Liver (tissue), 9 donors: Measurements from ENCODE around the gene SCEL. TPM values are rescaled to one million over a fixed set of nuclear protein-coding genes. Genes with fewer than 3 reads are reported as not detected.

Source experiments
- DNase-seq: peaks from one replicate; pipeline ENCODE4 v3.0.0-alpha.2; 2017; ENCODE audit warnings: low spot score
- H3K27ac ChIP-seq, 2 donors: one replicate each; pipeline ENCODE4 v1.7.0; 2013; ENCODE audit warnings: inconsistent platforms in 2 of 2, low read length in 2 of 2, control low read depth in 1 of 2, low read depth in 1 of 2, mild to moderate bottlenecking in 1 of 2
- H3K27me3 ChIP-seq, 4 donors: one replicate each; pipeline versions ENCODE4 v1.6.1 to v1.7.0; 2013; ENCODE audit warnings: low read length in 3 of 4, inconsistent platforms in 1 of 4, mild to moderate bottlenecking in 1 of 4, moderate library complexity in 1 of 4; ENCODE audit not compliant: control insufficient read depth in 4 of 4, insufficient read depth in 4 of 4
- H3K36me3 ChIP-seq, 4 donors: one replicate each; pipeline versions ENCODE4 v1.6.1 to v1.7.0; 2013; ENCODE audit warnings: low read length in 3 of 4, mild to moderate bottlenecking in 3 of 4, low read depth in 1 of 4, moderate library complexity in 1 of 4; ENCODE audit not compliant: control insufficient read depth in 4 of 4, insufficient read depth in 3 of 4
- H3K4me1 ChIP-seq, 4 donors: one replicate each; pipeline versions ENCODE4 v1.6.1 to v1.7.0; 2013; ENCODE audit warnings: low read length in 3 of 4, mild to moderate bottlenecking in 3 of 4, moderate library complexity in 1 of 4; ENCODE audit not compliant: control insufficient read depth in 4 of 4, insufficient read depth in 4 of 4
- H3K4me3 ChIP-seq, 3 donors: one replicate each; pipeline versions ENCODE4 v1.6.1 to v1.7.0; 2013; ENCODE audit warnings: low read length in 3 of 3, control low read depth in 1 of 3, low read depth in 1 of 3, mild to moderate bottlenecking in 1 of 3
- H3K9ac ChIP-seq, 2 donors: one replicate each; pipeline ENCODE4 v1.7.0; 2013; ENCODE audit warnings: low read length in 2 of 2, mild to moderate bottlenecking in 2 of 2, moderate library complexity in 2 of 2, control low read depth in 1 of 2, low read depth in 1 of 2
- H3K9me3 ChIP-seq, 4 donors: one replicate each; pipeline versions ENCODE4 v1.6.1 to v1.7.0; 2013; ENCODE audit warnings: low read length in 3 of 4; ENCODE audit not compliant: control insufficient read depth in 4 of 4
- CTCF ChIP-seq: fragments of 150-350 bp; IDR thresholded peaks from 2 replicates; pipeline ENCODE4 v1.5.1; 2017; ENCODE audit warnings: improper control_type of control experiment, low read depth, low read length; ENCODE audit not compliant: missing input control
- EGR1 ChIP-seq, 2 donors: IDR thresholded peaks; 2 replicates each; pipeline ENCODE4 v1.6.1; 2016 to 2018; ENCODE audit warnings: antibody characterized with exemption in 2 of 2, low read depth in 2 of 2
- FOXA1 ChIP-seq: IDR thresholded peaks from 2 replicates; pipeline ENCODE4 v1.6.1; 2016; ENCODE audit warnings: antibody characterized with exemption
- FOXA2 ChIP-seq: IDR thresholded peaks from 2 replicates; pipeline ENCODE4 v1.6.1; 2016; ENCODE audit warnings: antibody characterized with exemption
- GABPA ChIP-seq, 2 donors: IDR thresholded peaks in 1 of 2; conservative IDR thresholded peaks in 1 of 2; 2 replicates each; pipeline ENCODE4 v1.6.1; 2016; ENCODE audit warnings: antibody characterized with exemption in 2 of 2, mild to moderate bottlenecking in 1 of 2, moderate library complexity in 1 of 2
- HNF4A ChIP-seq, 2 donors: conservative IDR thresholded peaks; 2 replicates each; pipeline ENCODE4 v1.6.1; 2016; ENCODE audit warnings: antibody characterized with exemption in 2 of 2, mild to moderate bottlenecking in 2 of 2
- JUND ChIP-seq, 2 donors: IDR thresholded peaks; 2 replicates each; pipeline ENCODE4 v1.6.1; 2016; ENCODE audit warnings: antibody characterized with exemption in 2 of 2
- MAX ChIP-seq: IDR thresholded peaks from 2 replicates; pipeline ENCODE4 v1.6.1; 2016; ENCODE audit warnings: antibody characterized with exemption
- NR2F2 ChIP-seq: IDR thresholded peaks from 2 replicates; pipeline ENCODE4 v1.6.1; 2016; ENCODE audit warnings: antibody characterized with exemption
- RXRA ChIP-seq, 2 donors: IDR thresholded peaks; 2 replicates each; pipeline ENCODE4 v1.6.1; 2017 to 2018; ENCODE audit warnings: antibody characterized with exemption in 2 of 2, mild to moderate bottlenecking in 1 of 2
- SP1 ChIP-seq: IDR thresholded peaks from 2 replicates; pipeline ENCODE4 v1.6.1; 2018; ENCODE audit warnings: antibody characterized with exemption, mild to moderate bottlenecking
- TAF1 ChIP-seq: conservative IDR thresholded peaks from 2 replicates; pipeline ENCODE4 v1.6.1; 2016; ENCODE audit warnings: antibody characterized with exemption, mild to moderate bottlenecking
- YY1 ChIP-seq: IDR thresholded peaks from 2 replicates; pipeline ENCODE4 v1.6.1; 2016; ENCODE audit warnings: antibody characterized with exemption, mild to moderate bottlenecking
- ZBTB33 ChIP-seq: IDR thresholded peaks from 2 replicates; pipeline ENCODE4 v1.6.1; 2016; ENCODE audit warnings: antibody characterized with exemption
- WGBS: extraction: QIAGEN DNeasy Blood & Tissue Kit; methylation state at CpG from one replicate; pipeline ENCODE4 v1.1.7; 2013; 5-methylcytosine and 5-hydroxymethylcytosine counted together
- polyA plus RNA-seq, 2 donors: library from polyadenylated mRNA; stranded (reverse) in 1 of 2; unstranded in 1 of 2; fragments of 200-250 nt in 1 of 2; fragments of >200 nt in 1 of 2; fragmentation: Nextera tagmentation in 1 of 2; extraction: Ambion mirVana in 1 of 2; gene quantifications; one replicate each; pipeline versions ENCODE4 v1.2.1 to v1.2.3, GENCODE V29; 2013 to 2015
- total RNA-seq, 2 donors: library from RNA; depleted of rRNA; stranded (reverse); fragments of >200 nt; gene quantifications; one replicate each; pipeline ENCODE4 v1.2.3, GENCODE V29; 2014
- TF ChIP-seq, protein P1 (sequence below): IDR thresholded peaks from 2 replicates; pipeline ENCODE4 v1.6.1; 2016; ENCODE audit warnings: antibody characterized with exemption, mild to moderate bottlenecking
- TF ChIP-seq, protein P2 (sequence below): IDR thresholded peaks from 2 replicates; pipeline ENCODE4 v1.6.1; 2016; ENCODE audit warnings: antibody characterized with exemption
- donor health status: healthy.
- donor health status: healthy.
- donor health status: healthy.
- donor health status: healthy.
- donor health status: healthy.

SCEL gene
- total and polyA plus RNA-seq, 4 donors, result 0.02 TPM; not detected in 3

DNA sequence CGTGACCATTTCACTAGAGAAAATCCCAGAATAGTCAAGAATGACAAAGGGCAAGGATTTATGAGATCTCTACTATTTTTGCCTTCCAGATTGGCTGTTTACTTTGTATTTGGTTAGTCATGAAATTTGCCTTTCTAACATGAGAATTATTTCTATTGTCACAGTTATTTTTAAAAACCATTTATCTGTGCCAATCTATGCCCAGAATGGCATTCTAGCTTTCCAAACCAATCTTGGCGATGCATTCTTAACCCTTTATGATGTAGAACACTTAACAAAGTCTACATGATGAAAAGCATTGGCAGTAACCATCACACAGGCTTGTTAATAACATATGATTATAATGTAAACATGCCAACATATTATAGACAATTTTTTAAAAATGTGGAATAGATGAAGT, 65.2 kb downstream of the SCEL start:
- no peak for DNase-seq
- H3K9me3 ChIP-seq, result no peaks in the 10 kb centered on the region
- H3K27me3 ChIP-seq, result peaks cover 0 to 9% (median 0%) of the 10 kb centered on the region in 4 donors
- H3K4me3 ChIP-seq, result no peak overlapping the region
- no peak overlapping the region for H3K9ac ChIP-seq
- no peak overlapping the region for H3K27ac ChIP-seq
- no peak for TF ChIP-seq SP1
- WGBS, result 81% methylated on average over 2 of the region's 2 CpGs
- no peaks in the 10 kb centered on the region for H3K36me3 ChIP-seq
- no peaks in the 10 kb centered on the region for H3K4me1 ChIP-seq

DNA sequence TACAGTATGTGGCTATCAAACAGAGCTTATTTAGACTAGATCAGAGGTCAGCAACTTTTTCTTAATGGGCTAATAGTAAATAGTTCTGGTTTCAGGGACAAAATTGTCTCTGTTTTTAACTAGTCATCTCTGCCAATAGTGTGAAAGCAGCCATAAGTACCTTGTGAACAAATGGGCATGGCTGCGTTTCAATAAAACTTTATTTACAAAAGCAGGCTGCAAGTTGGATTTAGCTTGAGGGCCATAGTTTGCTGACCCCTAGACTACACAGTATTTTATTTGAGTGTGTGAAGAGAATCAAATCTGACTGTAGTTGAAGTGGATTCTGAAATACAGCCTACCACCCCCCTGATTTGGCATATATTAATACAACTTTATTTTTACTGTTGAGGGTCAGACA, 75.6 kb downstream of the SCEL start:
- TF ChIP-seq JUND (IDR thresholded peaks at IDR 0.05) (no peak), CTCF (no peak), HNF4A (conservative IDR thresholded peaks at IDR 0.05) (no peak), TAF1 (no peak), FOXA1 (no peak), RXRA (IDR thresholded peaks at IDR 0.05) (no peak), YY1 (no peak), ZBTB33 (no peak), FOXA2 (no peak), SP1 (no peak), NR2F2 (no peak), GABPA (IDR thresholded peaks at IDR 0.05 in 1 of 2, conservative IDR thresholded peaks at IDR 0.05 in 1 of 2) (no peak), EGR1 (IDR thresholded peaks at IDR 0.05; ENCODE audit: low read depth in 2 of 2) (no peak), MAX (no peak)
- TF ChIP-seq, protein P1, sequence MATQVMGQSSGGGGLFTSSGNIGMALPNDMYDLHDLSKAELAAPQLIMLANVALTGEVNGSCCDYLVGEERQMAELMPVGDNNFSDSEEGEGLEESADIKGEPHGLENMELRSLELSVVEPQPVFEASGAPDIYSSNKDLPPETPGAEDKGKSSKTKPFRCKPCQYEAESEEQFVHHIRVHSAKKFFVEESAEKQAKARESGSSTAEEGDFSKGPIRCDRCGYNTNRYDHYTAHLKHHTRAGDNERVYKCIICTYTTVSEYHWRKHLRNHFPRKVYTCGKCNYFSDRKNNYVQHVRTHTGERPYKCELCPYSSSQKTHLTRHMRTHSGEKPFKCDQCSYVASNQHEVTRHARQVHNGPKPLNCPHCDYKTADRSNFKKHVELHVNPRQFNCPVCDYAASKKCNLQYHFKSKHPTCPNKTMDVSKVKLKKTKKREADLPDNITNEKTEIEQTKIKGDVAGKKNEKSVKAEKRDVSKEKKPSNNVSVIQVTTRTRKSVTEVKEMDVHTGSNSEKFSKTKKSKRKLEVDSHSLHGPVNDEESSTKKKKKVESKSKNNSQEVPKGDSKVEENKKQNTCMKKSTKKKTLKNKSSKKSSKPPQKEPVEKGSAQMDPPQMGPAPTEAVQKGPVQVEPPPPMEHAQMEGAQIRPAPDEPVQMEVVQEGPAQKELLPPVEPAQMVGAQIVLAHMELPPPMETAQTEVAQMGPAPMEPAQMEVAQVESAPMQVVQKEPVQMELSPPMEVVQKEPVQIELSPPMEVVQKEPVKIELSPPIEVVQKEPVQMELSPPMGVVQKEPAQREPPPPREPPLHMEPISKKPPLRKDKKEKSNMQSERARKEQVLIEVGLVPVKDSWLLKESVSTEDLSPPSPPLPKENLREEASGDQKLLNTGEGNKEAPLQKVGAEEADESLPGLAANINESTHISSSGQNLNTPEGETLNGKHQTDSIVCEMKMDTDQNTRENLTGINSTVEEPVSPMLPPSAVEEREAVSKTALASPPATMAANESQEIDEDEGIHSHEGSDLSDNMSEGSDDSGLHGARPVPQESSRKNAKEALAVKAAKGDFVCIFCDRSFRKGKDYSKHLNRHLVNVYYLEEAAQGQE, result no peak
- TF ChIP-seq, protein P2, sequence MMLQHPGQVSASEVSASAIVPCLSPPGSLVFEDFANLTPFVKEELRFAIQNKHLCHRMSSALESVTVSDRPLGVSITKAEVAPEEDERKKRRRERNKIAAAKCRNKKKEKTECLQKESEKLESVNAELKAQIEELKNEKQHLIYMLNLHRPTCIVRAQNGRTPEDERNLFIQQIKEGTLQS, result no peak
- no peaks in the 10 kb centered on the region for H3K36me3 ChIP-seq
- no peak overlapping the region for H3K27ac ChIP-seq
- H3K9ac ChIP-seq, result no peak overlapping the region
- DNase-seq, result no peak
- H3K9me3 ChIP-seq, result no peaks in the 10 kb centered on the region
- no peaks in the 10 kb centered on the region for H3K27me3 ChIP-seq
- WGBS, result 87% methylated on average over 1 of the region's 1 CpG
- no peaks in the 10 kb centered on the region for H3K4me1 ChIP-seq
- no peak overlapping the region for H3K4me3 ChIP-seq
